ENCODE results near the gene KCNAB1.

The KCNAB1 gene

DNA sequence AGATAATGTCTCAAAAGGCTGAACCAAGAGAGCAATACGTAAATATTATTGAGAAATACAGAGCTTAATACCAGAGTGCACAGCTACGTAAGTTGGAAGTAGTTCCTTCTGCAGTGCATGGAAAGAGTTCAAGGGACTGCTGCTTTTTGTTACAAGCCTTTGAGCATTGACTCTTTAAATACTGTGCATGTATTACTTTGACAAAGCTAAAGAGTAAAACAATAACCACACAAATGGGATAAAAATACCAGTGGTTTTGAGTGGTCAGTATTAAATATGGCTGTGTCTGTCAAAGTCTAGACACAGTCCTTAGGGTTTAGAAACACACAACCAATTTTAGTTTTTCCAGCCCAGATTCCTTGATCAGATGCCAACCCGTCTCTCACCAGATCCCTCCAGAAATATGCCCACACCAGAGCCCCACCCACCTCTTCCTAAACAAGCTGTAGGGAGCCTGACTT is 372.5 kb downstream of the KCNAB1 start:
- DNase-seq (ENCODE audit: low spot score) = no peak

DNA sequence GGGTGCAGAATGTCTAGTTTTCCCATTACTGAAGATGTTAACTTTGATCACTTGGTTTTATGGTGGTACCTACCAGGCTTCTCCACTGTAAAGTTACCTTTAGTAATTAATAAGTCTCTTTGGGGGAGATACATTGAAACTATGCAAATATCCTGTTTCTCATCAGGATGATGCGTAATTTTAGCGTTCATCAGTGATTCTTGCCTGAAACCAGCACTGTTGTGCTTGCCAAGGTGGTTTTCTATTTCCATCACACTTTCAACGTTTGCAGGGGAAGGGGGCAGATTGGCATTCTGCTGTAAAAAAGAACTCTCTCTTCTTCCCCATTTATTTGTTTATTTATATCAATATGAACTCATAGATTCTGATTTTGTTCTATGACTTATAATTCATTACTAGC is 373.5 kb downstream of the KCNAB1 start:
- no peak for DNase-seq (ENCODE audit: low spot score)

DNA sequence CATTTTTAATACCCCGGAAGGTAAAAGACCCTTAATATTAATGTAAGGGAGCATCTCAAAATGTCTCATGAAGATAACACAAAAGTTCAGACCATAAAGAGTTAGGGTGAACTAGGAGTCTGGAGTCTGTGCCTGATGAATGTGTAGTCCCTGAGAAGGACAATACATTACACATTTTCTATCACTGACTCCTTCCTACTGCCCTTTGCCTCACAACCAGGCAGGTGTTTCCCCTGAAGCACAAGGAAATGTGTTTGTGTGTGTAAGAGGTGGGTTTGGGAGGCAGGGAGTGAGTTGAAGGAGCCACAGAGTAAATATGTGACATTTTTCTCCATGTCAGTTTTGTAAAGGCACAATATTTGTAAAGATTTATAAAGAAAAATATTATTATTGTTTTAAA is 375.4 kb downstream of the KCNAB1 start:
- DNase-seq (ENCODE audit: low spot score) = no peak

DNA sequence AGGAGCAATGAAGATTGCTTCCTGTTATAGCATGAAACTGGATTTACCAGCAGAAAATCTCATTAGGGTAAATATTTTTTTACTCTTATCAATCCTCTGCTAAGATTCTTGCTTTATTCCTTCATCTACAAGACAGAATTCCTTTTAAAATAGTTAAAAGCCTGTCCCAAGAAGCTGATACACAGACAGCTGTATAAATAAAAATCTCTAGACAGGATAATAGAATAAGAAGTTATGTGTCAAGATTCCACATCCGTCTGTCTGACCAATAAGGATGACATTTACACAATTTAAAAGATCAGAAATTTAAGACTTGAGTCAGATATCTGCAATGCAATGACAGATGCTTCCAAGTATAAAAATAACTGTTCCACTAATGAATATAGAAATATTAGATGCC is 376.9 kb downstream of the KCNAB1 start:
- DNase-seq (ENCODE audit: low spot score) = no peak

DNA sequence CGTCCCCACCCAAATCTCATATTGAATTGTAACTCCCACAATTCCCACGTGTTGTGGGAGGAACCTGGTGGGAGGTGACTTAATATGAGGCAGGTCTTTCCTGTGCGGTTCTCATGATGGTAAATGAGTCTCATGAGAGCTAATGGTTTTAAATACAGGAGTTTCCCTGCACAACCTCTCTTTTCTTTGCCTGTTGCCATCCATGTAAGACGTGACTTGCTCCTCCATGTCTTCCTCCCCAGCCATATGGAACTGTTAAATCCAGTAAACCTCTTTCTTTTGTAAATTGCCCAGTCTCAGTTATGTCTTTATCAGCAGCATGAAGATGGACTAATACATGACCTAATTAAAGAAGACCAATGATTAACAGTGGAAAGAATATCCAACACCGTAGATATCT is 377.9 kb downstream of the KCNAB1 start:
- DNase-seq (ENCODE audit: low spot score) = no peak

DNA sequence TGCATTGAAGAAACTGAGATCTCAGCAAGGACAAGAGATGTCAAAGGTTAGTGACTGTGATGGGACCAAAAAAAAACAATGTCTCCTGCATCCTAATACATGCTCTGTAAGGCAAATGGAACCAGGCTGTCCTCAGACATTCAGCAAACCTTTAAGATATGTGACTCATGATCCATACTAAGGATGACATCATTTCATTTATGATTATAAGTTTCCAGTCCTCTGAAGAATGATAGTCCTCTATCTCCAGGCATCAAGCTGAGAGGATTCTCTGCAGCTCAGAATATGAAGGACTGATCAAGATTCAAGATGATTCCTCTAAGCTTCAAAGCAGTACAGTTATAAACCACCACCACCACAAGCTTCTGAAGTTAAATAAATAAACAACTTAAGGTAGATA is 386.9 kb downstream of the KCNAB1 start:
- DNase-seq (ENCODE audit: low spot score) = no peak

DNA sequence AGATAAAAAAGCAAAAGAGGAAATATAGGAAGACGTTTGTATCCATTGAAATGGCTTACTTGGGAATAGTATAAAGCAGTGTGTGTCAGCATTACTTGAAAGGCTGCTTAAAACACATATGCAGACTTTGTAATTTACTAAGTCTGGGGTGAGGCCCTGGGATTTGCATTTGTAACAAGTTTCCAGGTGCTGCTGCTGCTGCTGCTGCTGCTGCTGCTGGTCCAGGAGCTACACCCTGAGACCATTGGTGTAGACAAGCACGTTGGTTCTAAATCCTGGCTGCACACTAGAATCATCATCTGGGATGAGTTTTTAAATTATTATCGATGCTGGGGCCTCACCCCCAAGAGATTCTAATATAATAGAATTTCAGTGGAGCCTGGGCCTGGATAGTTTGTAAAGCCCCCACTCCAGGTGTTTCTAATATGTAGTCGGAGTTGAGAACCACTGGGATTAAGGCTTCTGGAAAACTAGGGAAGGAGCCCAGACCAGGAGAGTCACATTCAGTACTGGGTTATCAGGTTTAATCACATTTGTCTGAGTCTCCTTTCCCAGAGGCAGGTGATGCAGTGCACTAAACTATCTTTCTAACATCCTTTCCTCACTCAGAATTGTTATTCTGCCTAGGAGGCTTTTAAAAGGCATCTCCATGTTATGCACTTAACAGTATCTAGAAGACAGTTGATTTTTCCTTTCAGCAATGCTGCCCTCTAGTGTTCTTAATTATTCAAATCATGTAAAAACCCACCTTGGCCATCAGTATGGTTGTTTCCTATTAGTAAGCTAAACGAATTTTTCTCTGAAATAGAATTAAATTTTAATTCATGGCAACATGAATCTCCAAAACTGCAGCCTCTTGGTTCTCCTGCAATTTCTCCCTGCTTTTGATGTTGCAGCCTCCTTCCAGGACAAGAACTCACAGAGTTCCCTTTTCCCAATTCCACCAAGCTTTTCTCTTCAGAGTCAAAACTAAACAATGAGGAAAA is 389.1 kb downstream of the KCNAB1 start:
- peak; percentile 32 for DNase-seq (ENCODE audit: low spot score)

DNA sequence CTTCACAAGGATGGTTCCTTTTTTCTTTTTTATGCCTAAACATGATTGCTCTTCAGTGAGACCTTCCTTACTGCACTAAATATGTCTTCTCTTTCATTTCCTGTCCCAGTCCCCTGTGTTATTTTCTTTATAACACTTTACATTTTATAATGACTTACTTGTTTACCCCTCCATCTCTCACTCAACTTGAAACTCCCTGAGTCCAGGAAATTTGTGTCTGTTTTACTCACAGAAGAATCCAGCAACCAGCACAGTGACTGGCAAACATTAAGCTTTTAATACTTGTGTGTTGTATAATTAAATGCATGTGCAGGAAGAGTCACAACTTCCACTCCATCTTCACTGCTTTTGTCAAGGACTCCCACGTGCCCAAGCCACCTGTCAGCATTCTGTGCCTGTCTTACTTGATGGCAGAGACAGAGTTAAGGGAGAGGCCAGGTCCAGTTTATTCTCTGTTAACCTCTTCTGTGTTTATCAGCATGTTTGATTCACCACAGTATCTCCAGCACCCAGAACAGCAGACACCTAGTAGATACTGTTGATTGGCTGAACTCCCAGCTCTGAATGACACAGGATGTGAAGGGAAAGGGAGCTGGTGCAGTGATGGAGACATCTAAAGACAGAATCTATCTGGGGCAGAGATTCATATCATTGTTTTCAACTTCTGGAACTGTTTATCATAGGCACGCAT is 391.8 kb downstream of the KCNAB1 start:
- no peak for DNase-seq (ENCODE audit: low spot score)

DNA sequence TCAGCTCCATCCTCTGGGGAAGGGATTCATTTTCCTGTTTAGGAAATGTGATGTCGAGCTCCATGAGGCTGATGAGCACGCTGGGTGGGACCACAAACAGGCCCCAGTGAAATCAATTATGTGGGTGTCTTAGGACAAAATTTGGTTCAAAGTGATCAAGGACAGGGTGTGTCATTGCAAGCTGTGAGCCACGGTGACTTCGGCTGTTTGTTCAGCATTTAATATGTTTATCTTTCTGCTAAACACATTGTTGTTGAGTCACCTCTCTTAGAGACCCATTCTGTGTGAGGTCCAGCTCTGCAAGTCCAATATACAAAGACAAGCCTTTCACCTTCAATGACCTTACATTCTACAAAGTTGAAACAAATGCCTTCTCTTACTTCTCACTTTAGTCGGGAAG is 393.2 kb downstream of the KCNAB1 start:
- no peak for DNase-seq (ENCODE audit: low spot score)

DNA sequence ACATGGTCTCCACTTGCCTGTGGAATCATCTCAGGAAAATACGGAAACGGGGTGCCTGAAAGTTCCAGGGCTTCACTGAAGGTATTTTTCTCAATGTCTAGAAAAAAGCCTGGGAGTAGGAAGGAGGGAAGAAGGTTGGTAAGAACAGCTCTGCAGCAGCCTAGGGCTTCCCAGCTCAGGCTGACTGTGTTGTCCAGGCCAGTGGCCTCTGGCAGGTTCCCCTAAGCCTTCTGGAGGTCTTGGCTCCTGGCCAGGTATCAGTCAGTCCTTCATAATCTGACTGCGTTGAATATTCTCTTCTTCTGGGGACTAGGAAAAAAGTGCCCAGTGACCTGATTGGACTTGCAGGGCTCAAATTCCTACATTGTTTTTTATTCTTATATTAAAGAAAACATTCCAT is 395.9 kb downstream of the KCNAB1 start:
- no peak for DNase-seq (ENCODE audit: low spot score)

DNA sequence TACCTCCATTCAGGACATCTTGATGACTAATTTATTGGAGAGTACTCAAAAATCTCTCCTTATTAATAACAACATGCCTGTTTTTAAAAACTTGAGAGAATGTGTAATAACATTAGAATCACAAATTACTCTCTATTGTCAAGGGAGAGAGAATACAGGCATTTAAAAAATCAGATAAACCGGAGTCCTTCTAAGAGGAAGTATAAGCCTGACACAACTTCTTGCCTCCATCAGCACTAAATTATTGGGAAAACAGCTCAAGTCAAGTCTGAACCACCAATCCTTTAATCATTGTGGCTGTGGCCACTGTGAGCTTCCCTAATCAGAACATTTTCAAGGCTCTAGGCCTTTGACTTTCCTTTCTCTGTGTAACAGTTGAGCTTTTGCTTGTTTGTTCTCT is 396.6 kb downstream of the KCNAB1 start:
- DNase-seq (ENCODE audit: low spot score) = no peak

DNA sequence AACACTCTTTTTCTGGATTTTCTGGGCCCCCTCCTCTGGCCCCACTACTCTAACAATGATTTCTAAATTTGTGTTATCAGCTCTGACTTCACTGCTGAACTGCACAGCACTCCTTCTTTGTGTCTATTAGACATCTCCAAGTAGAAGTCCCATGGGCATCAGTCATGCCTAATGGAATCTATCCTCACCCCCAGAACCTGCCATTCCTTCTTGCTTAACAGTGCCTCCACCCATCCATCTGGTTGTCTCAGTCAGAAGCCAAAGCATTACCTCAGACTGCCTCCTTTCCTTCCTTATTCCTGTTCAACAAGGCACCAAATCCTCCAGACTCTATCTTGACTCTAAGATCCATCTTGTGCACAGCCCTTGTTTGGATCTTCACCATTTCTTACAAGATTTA is 398.3 kb downstream of the KCNAB1 start:
- no peak for DNase-seq (ENCODE audit: low spot score)

DNA sequence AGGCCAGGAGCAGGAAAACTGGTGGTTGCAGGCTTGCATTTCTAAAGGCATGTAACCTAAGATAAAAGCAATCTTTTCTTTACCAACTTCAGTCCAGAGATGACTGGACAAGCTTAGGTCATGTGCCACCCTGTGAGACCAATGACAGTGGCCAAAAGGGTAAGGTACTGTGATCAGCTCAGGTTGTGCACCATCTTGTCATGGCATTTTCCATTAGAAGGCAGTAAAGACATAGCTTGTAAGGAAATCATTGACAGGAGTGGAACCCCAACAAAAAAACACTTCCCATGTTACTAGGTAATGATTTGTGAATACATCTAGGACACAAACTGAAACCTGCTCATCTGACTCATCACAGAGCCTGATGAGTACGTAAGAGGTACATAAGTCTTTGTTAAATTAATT is 399.4 kb downstream of the KCNAB1 start:
- no peak for DNase-seq (ENCODE audit: low spot score)

DNA sequence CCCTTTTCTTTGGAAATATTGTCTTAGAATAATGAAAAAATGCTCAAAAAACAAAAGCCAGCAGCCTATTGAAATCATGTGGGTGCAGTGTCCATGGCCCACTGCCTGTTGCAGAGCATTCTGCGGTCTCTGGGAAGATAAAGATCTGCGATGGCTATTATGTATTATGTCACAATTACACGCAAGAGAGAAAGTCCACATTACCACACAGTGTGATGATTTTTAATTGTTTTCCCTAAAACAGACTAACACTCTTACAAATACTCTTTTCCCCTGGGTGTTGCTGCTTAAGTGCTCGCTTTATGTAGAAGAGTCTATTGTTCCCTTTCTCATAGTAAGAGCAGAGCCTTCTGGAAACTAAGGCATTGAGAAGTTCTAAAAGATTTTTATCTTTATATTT is 402.3 kb downstream of the KCNAB1 start:
- DNase-seq (ENCODE audit: low spot score) = no peak

DNA sequence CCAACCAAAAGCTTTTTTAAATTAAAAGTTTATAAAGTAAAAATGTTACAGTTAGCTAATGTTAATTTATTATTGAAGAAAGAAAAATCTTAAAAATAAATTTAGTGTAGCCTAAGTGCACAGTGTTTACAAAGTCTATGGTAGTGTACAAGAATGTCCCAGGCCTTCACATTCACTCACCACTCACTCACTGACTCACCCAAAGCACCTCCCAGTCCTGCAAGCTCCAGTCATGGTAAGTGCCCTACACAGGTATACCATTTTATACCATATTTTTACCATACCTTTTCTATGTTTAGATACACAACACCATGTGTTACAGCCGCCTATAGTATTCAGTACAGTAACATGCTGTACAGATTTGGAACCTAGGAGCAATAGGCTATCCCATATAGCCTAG is 405.4 kb downstream of the KCNAB1 start:
- DNase-seq (ENCODE audit: low spot score) = no peak

DNA sequence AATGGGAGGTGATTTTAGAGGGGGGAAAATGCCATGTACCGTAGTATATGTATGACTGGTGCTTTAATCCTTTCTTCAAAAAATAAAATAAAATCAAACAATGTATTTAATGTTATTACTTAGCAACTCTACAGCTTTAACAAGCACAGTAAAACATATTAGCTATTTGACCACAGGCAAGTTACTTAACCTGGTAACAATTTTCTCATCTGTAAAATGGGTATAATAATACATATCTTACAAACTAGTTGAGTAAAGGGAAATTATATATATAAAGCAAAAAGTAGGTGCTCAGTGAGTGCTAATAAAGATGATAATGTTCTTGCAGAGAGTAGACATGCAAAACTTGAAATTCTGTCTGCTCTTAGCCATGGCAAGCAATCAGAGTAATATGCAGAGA is 406.7 kb downstream of the KCNAB1 start:
- no peak for DNase-seq (ENCODE audit: low spot score)

DNA sequence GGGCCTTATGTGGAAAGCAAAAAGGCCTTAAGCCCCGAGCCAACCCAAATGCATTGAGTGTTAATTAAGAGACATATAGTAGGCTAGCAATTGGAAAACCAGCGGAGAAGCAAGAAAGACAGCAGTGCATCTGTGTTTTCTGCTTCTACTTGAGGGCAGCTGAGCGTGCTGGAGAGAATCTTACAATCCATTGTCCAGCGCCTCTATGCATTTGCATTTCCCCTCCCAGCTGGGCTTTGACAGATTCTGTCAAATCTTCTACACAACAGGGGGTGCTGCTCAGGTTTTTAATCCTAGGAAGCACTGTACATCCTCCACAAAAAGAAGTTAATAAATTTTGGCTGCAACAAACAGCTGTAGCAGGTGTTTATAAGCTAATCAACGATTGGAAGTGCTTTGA is 410.6 kb downstream of the KCNAB1 start:
- DNase-seq (ENCODE audit: low spot score) = no peak

DNA sequence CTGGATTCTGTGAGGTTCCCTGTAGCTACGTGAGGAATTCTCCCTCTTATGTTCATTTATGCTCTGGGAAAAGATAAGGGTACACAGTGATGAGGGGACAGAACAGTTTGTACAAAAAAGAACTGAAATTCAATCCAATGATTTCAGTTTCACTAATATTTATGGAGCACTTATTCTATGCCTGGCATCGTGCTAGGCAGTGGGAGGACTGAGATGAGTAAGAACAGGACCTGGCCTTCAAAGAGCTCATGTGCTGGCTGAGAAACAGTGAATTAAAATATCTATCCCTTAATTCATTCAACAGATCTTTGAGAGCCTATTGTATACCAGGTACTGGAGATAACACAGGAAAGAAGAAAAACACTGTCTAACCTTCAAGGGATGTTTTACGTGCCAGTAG is 412.4 kb downstream of the KCNAB1 start:
- DNase-seq (ENCODE audit: low spot score) = no peak

DNA sequence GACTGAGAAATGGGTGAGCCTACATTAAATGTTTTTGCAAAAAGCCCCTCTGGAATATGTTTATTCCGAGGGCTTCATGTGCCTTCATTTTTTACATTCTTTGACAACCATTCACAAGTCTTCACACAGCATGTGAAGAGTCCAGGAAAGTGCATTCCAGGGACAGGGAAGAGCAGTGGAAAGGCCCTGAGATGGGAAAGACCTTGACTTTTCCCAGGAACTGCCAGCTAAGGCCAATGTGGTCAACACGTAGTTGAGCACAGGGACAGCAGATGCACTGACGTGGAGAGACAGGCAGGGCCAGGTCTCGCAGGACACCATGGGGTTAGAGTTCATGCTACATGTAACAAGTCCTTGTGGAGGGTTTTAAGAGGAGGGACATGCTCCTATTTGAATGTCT is 412.8 kb downstream of the KCNAB1 start:
- DNase-seq (ENCODE audit: low spot score) = no peak

DNA sequence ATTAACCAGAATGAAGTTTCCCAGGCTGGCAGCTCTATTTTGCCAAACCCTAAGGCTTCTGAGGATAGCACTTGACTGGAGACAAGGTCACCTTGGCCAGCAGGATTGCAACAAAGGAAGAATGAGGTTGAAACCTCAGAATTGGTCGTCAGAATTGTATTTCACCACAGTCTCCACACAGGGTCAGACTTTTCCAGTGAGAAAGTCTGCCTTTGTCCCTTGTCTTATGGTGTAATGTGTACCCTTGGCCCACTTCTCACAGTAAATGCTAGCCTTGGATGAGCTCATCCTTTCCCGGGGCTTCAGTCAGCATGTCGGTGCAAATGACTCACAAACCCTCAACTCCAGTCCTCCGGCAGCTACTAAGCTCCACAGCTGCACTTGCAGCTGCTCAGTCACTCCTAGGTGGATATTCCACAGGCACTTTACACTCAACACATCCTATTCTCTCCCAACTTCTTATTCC is 414.8 kb downstream of the KCNAB1 start:
- DNase-seq (ENCODE audit: low spot score) = peak; percentile 15

DNA sequence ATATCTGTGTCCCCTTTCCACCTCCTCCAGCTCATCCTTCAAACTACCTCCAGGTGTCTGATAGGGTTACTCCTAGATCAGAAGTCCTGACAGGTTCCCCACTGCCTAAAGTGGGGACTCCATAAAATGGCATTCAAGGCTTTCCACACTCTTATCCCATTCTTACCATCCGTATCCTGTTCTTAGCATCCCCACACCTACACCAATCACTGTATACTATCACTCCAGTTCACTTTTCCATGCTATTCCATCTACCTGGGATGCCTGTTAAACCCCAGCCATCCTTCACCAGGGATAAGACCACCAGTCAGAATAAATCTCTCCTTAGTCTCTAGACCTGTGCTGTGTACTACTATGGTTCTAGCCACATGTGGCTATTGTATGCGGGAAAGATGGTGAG is 415.4 kb downstream of the KCNAB1 start:
- DNase-seq (ENCODE audit: low spot score) = no peak

DNA sequence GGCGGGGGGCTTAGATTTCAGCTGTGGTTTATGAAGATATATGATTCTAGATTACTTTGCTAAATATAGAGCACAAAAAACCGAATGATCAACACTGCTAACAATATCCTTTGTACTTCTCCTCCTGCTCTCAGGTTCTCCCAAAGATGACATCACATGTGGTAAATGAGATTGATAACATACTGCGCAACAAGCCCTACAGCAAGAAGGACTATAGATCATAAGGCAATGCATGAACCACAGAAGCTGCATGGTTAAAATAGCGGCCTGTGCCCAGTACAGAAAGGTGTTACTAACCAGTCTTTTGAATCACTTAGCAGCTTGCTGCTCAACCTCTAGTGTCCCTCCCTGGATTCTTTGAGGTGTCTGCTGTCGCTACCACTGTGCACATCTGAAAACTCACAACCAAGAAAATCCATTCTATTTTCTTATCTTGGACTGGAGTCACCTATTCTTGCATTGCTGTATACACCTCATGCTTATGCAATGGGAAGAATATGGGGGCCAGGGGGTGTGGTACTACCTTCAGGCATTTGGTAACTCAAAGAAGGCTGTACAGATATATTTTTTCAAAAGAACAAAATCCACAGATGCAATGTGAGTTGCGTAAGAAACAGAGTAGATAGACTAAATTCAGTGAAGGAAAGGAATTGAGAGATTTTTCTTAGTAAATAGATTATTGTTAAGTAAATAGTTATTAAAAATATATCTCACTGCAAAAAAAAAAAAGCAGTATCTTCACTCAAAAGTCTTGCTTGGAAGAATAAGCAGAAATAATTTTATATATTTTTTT is 416.3 kb downstream of the KCNAB1 start:
- no peak for DNase-seq (ENCODE audit: low spot score)

Measured in HuH-7.5 (cell line).